ENCODE results near the gene ACAD11.

ACAD11 gene

GRCh38 chr3:132659365-132660051 is at the start of gene ACAD11:
TSS of gene ACAD11 (minus strand) at chr3:132659809. CDS start at chr3:132659751, 58 bp downstream.
- DNase-seq (ENCODE audit: low spot score): peak; percentile 44

DNA sequence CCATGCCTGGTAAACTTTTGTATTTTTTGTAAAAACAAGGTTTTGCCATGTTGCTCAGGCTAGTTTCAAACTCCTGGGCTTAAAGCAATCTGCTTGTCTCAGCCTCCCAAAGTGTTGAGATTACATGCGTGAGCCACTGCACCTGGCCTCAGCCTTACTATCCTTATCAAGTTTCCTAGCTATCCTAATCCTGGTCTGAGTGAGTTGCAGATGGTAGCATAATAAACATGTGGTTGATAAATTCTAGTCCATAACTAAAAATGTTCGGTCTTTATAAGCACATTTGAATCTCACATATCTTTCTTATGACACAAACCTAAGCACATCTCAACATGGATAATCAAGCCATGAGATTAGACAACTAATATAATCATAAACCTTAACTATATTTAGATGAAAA is 44.1 kb upstream of the ACAD11 start:
- DNase-seq (ENCODE audit: low spot score): no peak

DNA sequence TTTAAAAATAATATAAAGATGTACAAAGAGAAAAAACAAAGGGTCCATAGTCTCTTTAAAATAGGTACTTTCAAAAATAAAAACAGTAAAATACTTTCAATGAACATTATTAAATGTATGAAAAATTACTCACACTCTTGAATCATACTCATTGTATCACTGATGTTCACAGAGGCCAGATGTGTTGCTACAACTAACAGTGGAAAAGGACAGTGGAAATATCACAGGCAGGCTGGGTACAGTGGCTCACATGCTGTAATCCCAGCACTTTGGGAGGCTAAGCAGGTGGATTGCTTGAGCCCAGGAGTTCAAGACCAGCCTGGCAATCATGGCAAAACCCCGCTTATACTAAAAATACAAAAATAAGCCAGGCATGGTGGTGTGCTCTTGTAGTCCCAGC is 35.8 kb upstream of the ACAD11 start:
- no peak for DNase-seq (ENCODE audit: low spot score)

GRCh38 chr3:132694991-132695390 is 35.4 kb upstream of the ACAD11 start:
- no peak for DNase-seq (ENCODE audit: low spot score)

- DNase-seq (ENCODE audit: low spot score): no peak
Observed at GRCh38 chr3:132690040-132690439, 30.4 kb upstream of the ACAD11 start.

GRCh38 chr3:132682201-132682600 is 22.6 kb upstream of the ACAD11 start:
- DNase-seq (ENCODE audit: low spot score): no peak

GRCh38 chr3:132681421-132681820 is 21.8 kb upstream of the ACAD11 start:
- DNase-seq (ENCODE audit: low spot score): no peak

DNA sequence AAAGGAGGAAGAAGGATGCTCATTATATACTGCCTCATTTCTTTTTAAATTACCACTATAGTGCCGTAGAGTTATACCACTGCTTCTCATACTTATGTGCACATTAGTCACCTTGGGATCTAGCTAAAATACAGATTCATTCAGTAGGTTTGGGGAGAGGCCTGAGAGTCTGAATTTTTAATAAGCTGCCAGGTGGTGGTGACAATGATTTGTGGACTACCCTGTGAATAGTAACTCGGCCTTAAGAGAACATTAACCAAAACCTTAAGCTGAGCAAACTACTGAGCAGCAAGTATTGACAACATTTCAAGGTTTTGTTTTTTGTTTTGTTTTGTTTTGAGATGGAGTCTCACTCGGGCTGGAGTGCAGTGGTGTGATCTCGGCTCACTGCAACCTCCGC is 20.3 kb upstream of the ACAD11 start:
- no peak for DNase-seq (ENCODE audit: low spot score)

- no peak for DNase-seq (ENCODE audit: low spot score)
Observed at GRCh38 chr3:132675408-132675807, 15.8 kb upstream of the ACAD11 start.

GRCh38 chr3:132669256-132669777 is 9.7 kb upstream of the ACAD11 start:
- DNase-seq (ENCODE audit: low spot score): no peak

- DNase-seq (ENCODE audit: low spot score): no peak
Observed at GRCh38 chr3:132665230-132665745, 5.7 kb upstream of the ACAD11 start.

DNA sequence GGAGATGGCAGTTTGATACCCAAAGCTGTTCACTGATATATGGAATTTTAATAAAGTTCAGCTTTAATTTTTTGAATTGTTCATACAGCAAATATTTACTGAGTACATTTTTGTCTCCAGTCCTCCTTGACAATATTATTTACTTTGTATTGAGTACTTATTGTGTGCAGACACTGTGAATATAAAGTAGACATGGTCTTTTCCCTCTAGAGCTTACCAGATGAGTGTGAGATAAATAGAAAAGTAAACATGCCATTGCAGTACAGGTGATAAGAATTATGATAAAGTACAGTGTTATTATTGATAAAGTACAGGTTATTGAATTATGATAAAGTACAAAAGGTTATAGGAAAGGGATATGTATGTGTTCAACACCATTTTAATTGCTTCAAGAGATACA is 2.6 kb upstream of the ACAD11 start:
- DNase-seq (ENCODE audit: low spot score): no peak

- DNase-seq (ENCODE audit: low spot score): no peak
Observed at GRCh38 chr3:132661101-132661500, 1.5 kb upstream of the ACAD11 start.

GRCh38 chr3:132660811-132661070 is 1.1 kb upstream of the ACAD11 start:
- DNase-seq (ENCODE audit: low spot score): no peak

- DNase-seq (ENCODE audit: low spot score): peak; percentile 69
Observed at GRCh38 chr3:132660052-132660810, 622 bp upstream of the ACAD11 start, which contains the start of gene UBA5. TSS of gene UBA5 (plus strand) at chr3:132660329. CDS start at chr3:132660538, 209 bp downstream.

DNA sequence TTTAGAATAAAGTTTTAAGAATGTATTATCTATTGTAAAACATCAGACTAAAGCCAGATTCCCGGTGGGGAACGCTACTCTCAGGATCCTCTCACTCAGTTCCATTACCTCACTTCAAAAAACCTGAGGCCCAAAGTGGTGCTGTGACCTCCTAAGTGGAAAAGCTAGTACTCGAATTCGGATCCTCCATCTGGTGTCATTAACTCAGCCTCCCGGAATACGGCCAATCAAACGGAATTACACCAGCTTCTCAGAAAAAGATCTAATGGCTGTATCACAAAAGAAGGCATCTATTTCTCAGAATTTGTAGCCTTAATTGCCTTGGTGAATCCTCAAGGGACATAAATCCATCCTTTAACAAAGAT is 627 bp downstream of the ACAD11 start:
- peak; percentile 4 for DNase-seq (ENCODE audit: low spot score)

DNA sequence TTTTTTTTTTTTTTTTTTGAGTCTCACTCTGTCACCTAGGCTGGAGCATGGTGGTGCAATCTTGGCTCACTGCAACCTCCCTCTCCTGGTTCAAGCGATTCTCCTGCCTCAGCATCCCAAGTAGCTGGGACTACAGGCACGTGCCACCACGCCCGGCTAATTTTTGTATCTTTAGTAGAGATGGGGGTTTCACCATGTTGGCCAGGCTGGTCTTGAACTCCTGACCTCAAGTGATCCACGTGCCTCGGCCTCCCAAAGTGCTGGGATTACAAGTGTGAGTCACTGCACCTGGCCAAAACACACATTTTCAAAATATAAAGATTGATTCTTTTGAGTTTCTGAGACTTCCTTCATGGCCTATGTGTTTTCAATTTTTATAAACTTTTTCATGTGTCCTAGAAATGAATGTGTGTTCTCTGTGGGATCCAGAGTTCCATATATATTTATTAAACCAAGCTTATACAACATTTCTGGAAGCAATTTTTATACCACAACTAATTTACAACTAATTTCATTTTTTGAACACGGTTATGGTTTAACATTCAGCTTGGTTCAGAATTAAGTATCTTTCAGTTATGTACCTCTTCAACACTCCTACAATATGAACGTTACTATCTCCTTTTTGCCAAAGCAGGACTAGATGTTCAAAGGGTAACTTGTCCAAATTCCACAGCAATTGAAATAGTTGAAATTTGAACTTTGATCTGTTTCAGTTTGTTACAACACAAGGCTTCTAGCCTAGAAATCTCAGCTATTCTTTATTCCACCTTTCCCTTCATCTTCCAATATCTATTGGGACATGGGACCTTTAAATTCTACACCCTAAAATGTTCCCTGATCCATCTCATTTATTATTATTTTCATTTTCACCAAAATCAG is 1.5 kb downstream of the ACAD11 start:
- DNase-seq (ENCODE audit: low spot score): no peak

DNA sequence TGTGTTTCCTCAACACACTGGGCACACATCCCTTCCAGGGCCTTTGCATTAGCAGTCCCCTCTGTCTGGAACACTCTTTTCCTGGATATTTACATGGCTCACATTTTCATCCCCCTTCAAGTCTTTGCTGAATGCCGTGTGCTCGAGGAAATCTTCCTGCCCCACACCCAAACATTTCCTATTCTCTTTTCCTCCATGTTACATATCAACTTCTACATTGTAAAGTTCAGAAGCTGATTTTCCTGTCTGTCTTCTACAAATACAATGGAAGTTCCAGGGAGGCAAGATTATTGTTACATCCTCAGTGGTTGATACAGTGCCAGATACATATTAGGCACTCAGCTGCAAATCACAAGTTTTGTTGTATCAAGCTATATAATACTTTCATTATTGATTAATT is 4.1 kb downstream of the ACAD11 start:
- no peak for DNase-seq (ENCODE audit: low spot score)

GRCh38 chr3:132654721-132655120 is 4.9 kb downstream of the ACAD11 start:
- no peak for DNase-seq (ENCODE audit: low spot score)

DNA sequence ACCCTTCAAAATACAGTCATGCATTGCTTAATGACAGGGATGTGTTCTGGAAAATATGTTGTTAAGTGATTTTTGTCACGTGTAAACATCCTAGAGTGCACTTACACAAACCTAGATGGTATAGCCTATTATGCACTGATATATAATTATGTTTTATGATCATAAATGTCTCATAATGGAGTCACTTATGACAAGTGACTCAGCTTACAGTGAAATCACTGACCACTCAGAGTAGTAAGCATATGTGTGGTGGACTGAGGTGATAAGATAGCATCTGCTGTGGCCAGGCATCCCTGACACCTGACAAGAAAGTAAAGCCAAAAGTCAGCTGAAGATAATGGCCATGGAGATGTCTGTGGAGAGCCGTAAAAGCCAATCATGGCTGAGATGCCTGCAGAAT is 5.4 kb downstream of the ACAD11 start:
- DNase-seq (ENCODE audit: low spot score): no peak

DNA sequence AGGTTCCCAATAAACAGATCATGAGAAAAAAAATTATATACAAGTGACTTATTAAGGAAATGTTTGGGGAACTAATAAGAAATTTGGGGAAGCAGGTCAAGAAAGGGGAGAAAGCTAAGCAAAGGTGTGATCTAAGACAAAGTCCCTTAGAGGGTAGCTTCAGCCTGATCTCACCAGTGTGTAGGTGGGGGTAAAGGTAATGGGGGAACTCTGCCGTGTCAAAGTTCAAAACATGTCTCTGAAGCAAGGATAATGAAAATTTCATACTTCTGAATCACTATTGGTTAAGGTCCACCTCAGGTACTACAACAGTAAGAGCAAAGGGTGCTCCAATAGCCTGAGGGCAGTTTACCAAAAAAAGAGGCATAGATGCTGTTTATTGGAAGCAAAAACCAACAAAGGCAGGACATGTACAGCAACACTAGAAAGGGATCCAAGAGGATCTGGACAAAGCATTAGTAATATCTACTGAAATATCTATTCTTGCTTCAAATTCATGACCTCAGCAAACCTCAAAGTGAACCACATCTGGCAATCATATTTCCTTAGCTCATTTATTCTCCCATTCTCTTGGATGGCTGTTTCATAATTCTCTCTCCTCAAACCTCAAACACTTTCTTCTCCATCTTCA is 6.9 kb downstream of the ACAD11 start:
- DNase-seq (ENCODE audit: low spot score): no peak

- DNase-seq (ENCODE audit: low spot score): no peak
Observed at GRCh38 chr3:132650153-132650552, 9.5 kb downstream of the ACAD11 start.

Measured in putamen (tissue), 1 donor.